BLaER1 treated with 17β-estradiol and CSF1 and Interleukin-3, amounts not matched to agents 10 nM and 100 nM (cell line): ENCODE data around the gene SFN.

ENCODE experiments used
- H3K27ac ChIP-seq, 11 experiments: shearing (Covaris generic); formaldehyde crosslinking; 2 replicates each; pipeline ENCODE4 v1.8.1; 2022
- H3K27me3 ChIP-seq, 11 experiments: shearing (Covaris generic); formaldehyde crosslinking; 2 replicates each; pipeline ENCODE4 v1.8.1; 2022
- H3K36me3 ChIP-seq, 11 experiments: shearing (Covaris generic); formaldehyde crosslinking; 2 replicates each; pipeline ENCODE4 v1.8.1; 2022
- H3K4me1 ChIP-seq, 10 experiments: shearing (Covaris generic); formaldehyde crosslinking; 2 replicates each; pipeline ENCODE4 v1.8.1; 2022
- H3K4me2 ChIP-seq, 11 experiments: shearing (Covaris generic); formaldehyde crosslinking; 2 replicates each; pipeline ENCODE4 v1.8.1; 2022
- H3K4me3 ChIP-seq, 10 experiments: shearing (Covaris generic); formaldehyde crosslinking; 2 replicates each; pipeline ENCODE4 v1.8.1; 2022
- H3K9ac ChIP-seq, 11 experiments: shearing (Covaris generic); formaldehyde crosslinking; 2 replicates each; pipeline ENCODE4 v1.8.1; 2022
- H3K9me3 ChIP-seq, 11 experiments: shearing (Covaris generic); formaldehyde crosslinking; replicated peaks in 1 of 11; 2 replicates each; pipeline ENCODE4 v1.8.1; 2022
- H4K20me1 ChIP-seq, 11 experiments: shearing (Covaris generic); formaldehyde crosslinking; 2 replicates each; pipeline ENCODE4 v1.8.1; 2022
- Cebpa-rat ChIP-seq, 11 experiments: shearing (Covaris generic); IDR thresholded peaks; 2 replicates each; pipeline ENCODE4 v1.8.1; 2022

SFN gene

DNA sequence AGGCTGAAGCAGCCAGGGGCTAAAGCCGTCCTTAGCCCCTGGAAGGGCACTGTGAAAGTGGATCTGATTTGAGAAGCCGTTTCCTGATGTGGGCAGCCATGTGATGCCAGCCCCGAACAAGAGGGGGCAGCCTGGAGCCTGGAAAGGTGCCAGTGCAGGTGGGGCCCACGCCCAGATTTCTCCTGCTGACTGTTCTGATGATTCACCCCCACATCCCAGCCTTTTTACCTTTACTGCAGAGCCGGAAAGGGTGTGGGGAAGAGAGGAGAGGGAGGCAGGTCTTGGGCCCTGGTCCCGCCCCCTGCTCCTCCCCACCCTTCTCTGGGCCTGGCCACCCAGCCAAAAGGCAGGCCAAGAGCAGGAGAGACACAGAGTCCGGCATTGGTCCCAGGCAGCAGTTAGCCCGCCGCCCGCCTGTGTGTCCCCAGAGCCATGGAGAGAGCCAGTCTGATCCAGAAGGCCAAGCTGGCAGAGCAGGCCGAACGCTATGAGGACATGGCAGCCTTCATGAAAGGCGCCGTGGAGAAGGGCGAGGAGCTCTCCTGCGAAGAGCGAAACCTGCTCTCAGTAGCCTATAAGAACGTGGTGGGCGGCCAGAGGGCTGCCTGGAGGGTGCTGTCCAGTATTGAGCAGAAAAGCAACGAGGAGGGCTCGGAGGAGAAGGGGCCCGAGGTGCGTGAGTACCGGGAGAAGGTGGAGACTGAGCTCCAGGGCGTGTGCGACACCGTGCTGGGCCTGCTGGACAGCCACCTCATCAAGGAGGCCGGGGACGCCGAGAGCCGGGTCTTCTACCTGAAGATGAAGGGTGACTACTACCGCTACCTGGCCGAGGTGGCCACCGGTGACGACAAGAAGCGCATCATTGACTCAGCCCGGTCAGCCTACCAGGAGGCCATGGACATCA is at the start of gene SFN:
TSS of gene SFN (plus strand) at position 369 of the 904 bp plus-strand sequence. CDS start at position 433, 64 bp downstream.
- H3K4me2 ChIP-seq, result peak within 1 kb of the TSS; percentile 93 to 100 (median 99)
- peak within 1 kb of the TSS in 9 of 11 experiments; percentile 72 to 91 (median 88); a peak in 16 of 22 replicates for H3K9ac ChIP-seq
- peak within 1 kb of the TSS; percentile 64 to 79 (median 72); a peak in 17 of 20 replicates for H3K4me3 ChIP-seq
- H3K4me1 ChIP-seq, result peaks cover 15 to 36% (median 31%) of the 10 kb centered on the region in 10 experiments
- H3K36me3 ChIP-seq, result 0 out of 22 replicates have a peak, but pooled peaks cover 0 to 3% (median 0%) of the 10 kb centered on the region in 11 experiments
- no peak for TF ChIP-seq Cebpa-rat (IDR thresholded peaks at IDR 0.05)
- peak within 1 kb of the TSS in 4 of 11 experiments; percentile 83 to 91 (median 88); a peak in 6 of 22 replicates for H3K27ac ChIP-seq
- H3K27me3 ChIP-seq, result no peaks in the 10 kb centered on the region
- H4K20me1 ChIP-seq, result no peaks in the 10 kb centered on the region
- no peaks in the 10 kb centered on the region for H3K9me3 ChIP-seq

GRCh38 chr1:26814377-26814776 is 48.6 kb upstream of the SFN start:
- Histone ChIP-seq H3K27me3 (no peaks in the 10 kb centered on the region), H3K4me3 (no peak overlapping the region)
- no peak for TF ChIP-seq Cebpa-rat (IDR thresholded peaks at IDR 0.05)

GRCh38 chr1:26814893-26815292 is 48.1 kb upstream of the SFN start:
- H3K4me2 ChIP-seq, result no peak overlapping the region
- no peak overlapping the region for H3K4me3 ChIP-seq
- H3K9me3 ChIP-seq, result peaks cover 0 to 7% (median 2%) of the 10 kb centered on the region in 11 experiments; a peak in 8 of 22 replicates
- H3K4me1 ChIP-seq, result peaks cover 0 to 37% (median 3%) of the 10 kb centered on the region in 10 experiments; a peak in 9 of 20 replicates
- H3K36me3 ChIP-seq, result no peaks in the 10 kb centered on the region
- no peaks in the 10 kb centered on the region for H4K20me1 ChIP-seq
- no peaks in the 10 kb centered on the region for H3K27me3 ChIP-seq
- TF ChIP-seq Cebpa-rat (IDR thresholded peaks at IDR 0.05), result no peak
- H3K27ac ChIP-seq, result no peak overlapping the region
- no peak overlapping the region for H3K9ac ChIP-seq

More at GRCh38 chr1:26814377-26814776, 48.6 kb upstream of the SFN start:
- Histone ChIP-seq H4K20me1 (no peaks in the 10 kb centered on the region), H3K36me3 (no peaks in the 10 kb centered on the region), H3K9ac (no peak overlapping the region), H3K4me1 (peaks cover 0 to 37% (median 3%) of the 10 kb centered on the region in 10 experiments; a peak in 9 of 20 replicates), H3K27ac (no peak overlapping the region), H3K4me2 (no peak overlapping the region), H3K9me3 (peaks cover 0 to 7% (median 2%) of the 10 kb centered on the region in 11 experiments; a peak in 8 of 22 replicates)

GRCh38 chr1:26820784-26821269 is 42.1 kb upstream of the SFN start:
- Histone ChIP-seq H3K27me3 (no peaks in the 10 kb centered on the region), H3K9ac (no peak overlapping the region), H3K4me1 (peaks cover 8 to 33% (median 25%) of the 10 kb centered on the region in 10 experiments), H3K4me3 (no peak overlapping the region), H4K20me1 (no peaks in the 10 kb centered on the region), H3K27ac (no peak overlapping the region), H3K9me3 (peaks cover 0 to 7% (median 2%) of the 10 kb centered on the region in 11 experiments; a peak in 8 of 22 replicates), H3K4me2 (peak overlapping the region in 8 of 11 experiments; percentile 15 to 72 (median 50); a peak in 14 of 22 replicates), H3K36me3 (no peaks in the 10 kb centered on the region)
- no peak for TF ChIP-seq Cebpa-rat (IDR thresholded peaks at IDR 0.05)

DNA sequence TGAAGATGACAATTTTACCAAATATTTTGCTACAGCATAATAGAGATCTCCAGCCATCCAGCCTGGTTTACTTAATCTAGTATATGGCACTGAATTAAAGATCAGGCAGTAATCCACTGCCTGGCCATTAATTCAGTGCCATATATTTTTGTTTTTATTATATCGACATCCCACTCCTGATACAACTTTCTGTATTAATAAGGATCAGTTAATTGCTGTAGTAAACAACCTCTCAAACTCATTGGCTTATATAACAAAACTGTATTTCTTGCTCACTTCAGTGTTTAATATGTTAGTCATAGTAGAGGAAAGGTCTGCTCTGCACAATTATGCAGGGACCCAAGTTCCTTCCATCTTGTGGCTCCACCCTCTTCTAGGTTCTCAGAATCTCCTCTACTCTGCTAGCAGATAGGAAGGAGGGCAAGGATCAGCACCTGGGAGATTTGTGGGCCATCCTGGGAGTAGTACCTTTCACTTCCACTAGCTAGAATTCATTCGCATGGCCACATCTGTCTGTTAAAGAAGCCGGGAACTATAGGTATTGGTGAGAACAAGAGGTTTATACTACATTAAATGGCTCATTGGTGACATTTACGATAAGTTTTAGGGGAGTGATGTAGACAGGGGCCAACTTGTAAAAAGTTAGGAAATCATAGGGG is 40.1 kb upstream of the SFN start:
- no peak overlapping the region for H3K4me2 ChIP-seq
- no peaks in the 10 kb centered on the region for H3K36me3 ChIP-seq
- no peak overlapping the region for H3K4me3 ChIP-seq
- no peak for TF ChIP-seq Cebpa-rat (IDR thresholded peaks at IDR 0.05)
- no peak overlapping the region for H3K9ac ChIP-seq
- H3K4me1 ChIP-seq, result peaks cover 20 to 36% (median 33%) of the 10 kb centered on the region in 10 experiments
- H4K20me1 ChIP-seq, result peaks cover 0 to 7% (median 7%) of the 10 kb centered on the region in 11 experiments; a peak in 10 of 22 replicates
- no peak overlapping the region for H3K27ac ChIP-seq
- no peaks in the 10 kb centered on the region for H3K27me3 ChIP-seq
- no peaks in the 10 kb centered on the region for H3K9me3 ChIP-seq

GRCh38 chr1:26824731-26825130 is 38.2 kb upstream of the SFN start:
- peaks cover 9 to 24% (median 22%) of the 10 kb centered on the region in 11 experiments; a peak in 19 of 22 replicates for H4K20me1 ChIP-seq
- H3K4me2 ChIP-seq, result peak overlapping the region in 4 of 11 experiments; percentile 23 to 97 (median 92); a peak in 3 of 22 replicates
- no peaks in the 10 kb centered on the region for H3K27me3 ChIP-seq
- H3K9ac ChIP-seq, result no peak overlapping the region
- no peak for TF ChIP-seq Cebpa-rat (IDR thresholded peaks at IDR 0.05)
- H3K27ac ChIP-seq, result no peak overlapping the region
- H3K36me3 ChIP-seq, result peaks cover 2 to 9% (median 5%) of the 10 kb centered on the region in 11 experiments; a peak in 11 of 22 replicates
- H3K4me1 ChIP-seq, result peaks cover 37 to 55% (median 50%) of the 10 kb centered on the region in 10 experiments
- H3K9me3 ChIP-seq, result no peaks in the 10 kb centered on the region
- no peak overlapping the region for H3K4me3 ChIP-seq

- Histone ChIP-seq H3K27me3 (no peaks in the 10 kb centered on the region), H3K36me3 (peaks cover 7 to 24% (median 16%) of the 10 kb centered on the region in 11 experiments; a peak in 16 of 22 replicates), H3K9ac (peak within 1 kb of the TSS; percentile 82 to 93 (median 88)), H4K20me1 (peaks cover 27 to 42% (median 35%) of the 10 kb centered on the region in 11 experiments; a peak in 19 of 22 replicates), H3K4me3 (peak within 1 kb of the TSS; percentile 72 to 88 (median 78)), H3K4me1 (peaks cover 39 to 56% (median 49%) of the 10 kb centered on the region in 10 experiments), H3K27ac (peak within 1 kb of the TSS; percentile 68 to 84 (median 78)), H3K4me2 (peak within 1 kb of the TSS; percentile 91 to 99 (median 96)), H3K9me3 (no peaks in the 10 kb centered on the region)
- no peak for TF ChIP-seq Cebpa-rat (IDR thresholded peaks at IDR 0.05)
These were observed 36.5 kb upstream of the SFN start, which contains the start of gene ZDHHC18 for GRCh38 chr1:26826261-26827105. Gene ZDHHC18, plus strand, starts transcription at chr1:26826688. Its CDS starts 117 bp downstream, at chr1:26826805.
